ENCODE data around the gene E2F3.

- TF ChIP-seq POLR2A (IDR thresholded peaks at IDR 0.05) (no peak), CTCF (IDR thresholded peaks at IDR 0.05) (no peak)
Measured at GRCh38 chr6:20438462-20439070, 36.9 kb downstream of the E2F3 start.
